HEK293T (cell line): ENCODE results near the gene FBLN1.

Experiments used
- ELF4 ChIP-seq: fragments of 450-650 bp; IDR thresholded peaks from 2 replicates; pipeline ENCODE4 v1.6.1; 2017; ENCODE audit warnings: antibody characterized with exemption
- L3MBTL2 ChIP-seq: fragments of 450-650 bp; conservative IDR thresholded peaks from 2 replicates; pipeline ENCODE4 v1.6.1; 2016; ENCODE audit warnings: mild to moderate bottlenecking
- LEF1 ChIP-seq: fragments of 450-650 bp; IDR thresholded peaks from 2 replicates; pipeline ENCODE4 v1.6.1; 2017; ENCODE audit warnings: mild to moderate bottlenecking, borderline replicate concordance
- NFRKB ChIP-seq: fragments of 450-650 bp; IDR thresholded peaks from 2 replicates; pipeline ENCODE4 v1.6.1; 2016; ENCODE audit warnings: mild to moderate bottlenecking, moderate library complexity
- SP1 ChIP-seq: fragments of 450-650 bp; IDR thresholded peaks from 2 replicates; pipeline ENCODE4 v1.6.1; 2017
- SUZ12 ChIP-seq: fragments of 450-650 bp; IDR thresholded peaks from 2 replicates; pipeline ENCODE4 v1.6.1; 2016; ENCODE audit warnings: mild to moderate bottlenecking

- TF ChIP-seq L3MBTL2 (no peak), ELF4 (no peak), SP1 (no peak), LEF1 (no peak), NFRKB (no peak), SUZ12 (no peak)
These were observed 13.0 kb downstream of the FBLN1 start for GRCh38 chr22:45515676-45516075.
